T-helper 1 cell treated with Interleukin-12 subunit alpha and Interleukin-12 subunit beta and Interleukin-4 antibody, amounts not matched to agents 30 μg/mL and 1 μg/mL, for 36 hours (primary cell): ENCODE data around the gene CA10.

Experiments used
- H3K27ac Mint-ChIP-seq: one replicate; pipeline ENCODE4 v1.8.0; 2021; ENCODE audit warnings: mild to moderate bottlenecking, mixed read lengths
- H3K27me3 Mint-ChIP-seq: one replicate; pipeline ENCODE4 v1.8.0; 2021; ENCODE audit warnings: low read depth, mixed read lengths
- H3K36me3 Mint-ChIP-seq: one replicate; pipeline ENCODE4 v1.8.0; 2021; ENCODE audit warnings: low read depth, mixed read lengths
- H3K4me1 Mint-ChIP-seq: one replicate; pipeline ENCODE4 v1.8.0; 2021; ENCODE audit warnings: low read depth, mixed read lengths
- H3K4me3 Mint-ChIP-seq: one replicate; pipeline ENCODE4 v1.8.0; 2021; ENCODE audit warnings: mild to moderate bottlenecking, moderate library complexity, mixed read lengths
- H3K9me3 Mint-ChIP-seq: one replicate; pipeline ENCODE4 v1.8.0; 2021; ENCODE audit warnings: mixed read lengths

Gene CA10

GRCh38 chr17:51629232-51629631, 529.3 kb downstream of the CA10 start:
- H3K27me3 Mint-ChIP-seq, result peaks cover 4% of the 10 kb centered on the region
- no peaks in the 10 kb centered on the region for H3K4me1 Mint-ChIP-seq
- no peak overlapping the region for H3K27ac Mint-ChIP-seq
- H3K36me3 Mint-ChIP-seq, result no peaks in the 10 kb centered on the region
- H3K9me3 Mint-ChIP-seq, result no peaks in the 10 kb centered on the region
- H3K4me3 Mint-ChIP-seq, result no peak overlapping the region

GRCh38 chr17:51627779-51628178, 530.7 kb downstream of the CA10 start:
- Mint-ChIP-seq H3K4me3 (no peak overlapping the region), H3K36me3 (no peaks in the 10 kb centered on the region), H3K27me3 (peaks cover 4% of the 10 kb centered on the region), H3K27ac (no peak overlapping the region), H3K9me3 (no peaks in the 10 kb centered on the region), H3K4me1 (no peaks in the 10 kb centered on the region)

- Mint-ChIP-seq H3K4me1 (no peaks in the 10 kb centered on the region), H3K36me3 (no peaks in the 10 kb centered on the region), H3K4me3 (no peak overlapping the region), H3K27ac (no peak overlapping the region), H3K27me3 (peaks cover 11% of the 10 kb centered on the region), H3K9me3 (no peaks in the 10 kb centered on the region)
Observed at GRCh38 chr17:51618476-51618875, 540.0 kb downstream of the CA10 start.

GRCh38 chr17:51617986-51618385, 540.5 kb downstream of the CA10 start:
- no peaks in the 10 kb centered on the region for H3K4me1 Mint-ChIP-seq
- no peaks in the 10 kb centered on the region for H3K36me3 Mint-ChIP-seq
- H3K9me3 Mint-ChIP-seq, result no peaks in the 10 kb centered on the region
- peaks cover 11% of the 10 kb centered on the region for H3K27me3 Mint-ChIP-seq
- no peak overlapping the region for H3K4me3 Mint-ChIP-seq
- no peak overlapping the region for H3K27ac Mint-ChIP-seq

- Mint-ChIP-seq H3K36me3 (no peaks in the 10 kb centered on the region), H3K4me1 (no peaks in the 10 kb centered on the region), H3K4me3 (no peak overlapping the region), H3K9me3 (no peaks in the 10 kb centered on the region), H3K27ac (no peak overlapping the region), H3K27me3 (peaks cover 3% of the 10 kb centered on the region)
Observed at GRCh38 chr17:51613255-51613654, 545.3 kb downstream of the CA10 start.

- Mint-ChIP-seq H3K4me1 (no peaks in the 10 kb centered on the region), H3K27ac (no peak overlapping the region), H3K27me3 (no peaks in the 10 kb centered on the region), H3K36me3 (no peaks in the 10 kb centered on the region), H3K4me3 (no peak overlapping the region), H3K9me3 (no peaks in the 10 kb centered on the region)
Observed at GRCh38 chr17:51612692-51613091, 545.8 kb downstream of the CA10 start.

- Mint-ChIP-seq H3K4me1 (no peaks in the 10 kb centered on the region), H3K9me3 (no peaks in the 10 kb centered on the region), H3K27me3 (no peaks in the 10 kb centered on the region), H3K27ac (no peak overlapping the region), H3K36me3 (no peaks in the 10 kb centered on the region), H3K4me3 (no peak overlapping the region)
Observed at GRCh38 chr17:51611585-51611984, 546.9 kb downstream of the CA10 start.

- Mint-ChIP-seq H3K9me3 (no peaks in the 10 kb centered on the region), H3K27ac (no peak overlapping the region), H3K4me1 (no peaks in the 10 kb centered on the region), H3K27me3 (no peaks in the 10 kb centered on the region), H3K36me3 (no peaks in the 10 kb centered on the region), H3K4me3 (no peak overlapping the region)
Observed at GRCh38 chr17:51610834-51611233, 547.7 kb downstream of the CA10 start.

- Mint-ChIP-seq H3K4me1 (no peaks in the 10 kb centered on the region), H3K27me3 (no peaks in the 10 kb centered on the region), H3K27ac (no peak overlapping the region), H3K9me3 (no peaks in the 10 kb centered on the region), H3K36me3 (no peaks in the 10 kb centered on the region), H3K4me3 (no peak overlapping the region)
Observed at GRCh38 chr17:51610155-51610554, 548.4 kb downstream of the CA10 start.

GRCh38 chr17:51608251-51608933, 550.1 kb downstream of the CA10 start:
- no peak overlapping the region for H3K27ac Mint-ChIP-seq
- no peaks in the 10 kb centered on the region for H3K36me3 Mint-ChIP-seq
- H3K27me3 Mint-ChIP-seq, result no peaks in the 10 kb centered on the region
- no peaks in the 10 kb centered on the region for H3K9me3 Mint-ChIP-seq
- H3K4me1 Mint-ChIP-seq, result no peaks in the 10 kb centered on the region
- no peak overlapping the region for H3K4me3 Mint-ChIP-seq

- Mint-ChIP-seq H3K36me3 (no peaks in the 10 kb centered on the region), H3K4me3 (no peak overlapping the region), H3K27me3 (no peaks in the 10 kb centered on the region), H3K4me1 (no peaks in the 10 kb centered on the region), H3K9me3 (no peaks in the 10 kb centered on the region), H3K27ac (no peak overlapping the region)
Observed at GRCh38 chr17:51607512-51607911, 551.0 kb downstream of the CA10 start.

GRCh38 chr17:51604299-51605020, 554.1 kb downstream of the CA10 start:
- no peaks in the 10 kb centered on the region for H3K9me3 Mint-ChIP-seq
- no peaks in the 10 kb centered on the region for H3K36me3 Mint-ChIP-seq
- no peak overlapping the region for H3K4me3 Mint-ChIP-seq
- no peaks in the 10 kb centered on the region for H3K27me3 Mint-ChIP-seq
- H3K4me1 Mint-ChIP-seq, result no peaks in the 10 kb centered on the region
- H3K27ac Mint-ChIP-seq, result no peak overlapping the region

- H3K27ac Mint-ChIP-seq, result no peak overlapping the region
- H3K27me3 Mint-ChIP-seq, result no peaks in the 10 kb centered on the region
- H3K36me3 Mint-ChIP-seq, result no peaks in the 10 kb centered on the region
- H3K9me3 Mint-ChIP-seq, result no peaks in the 10 kb centered on the region
- no peaks in the 10 kb centered on the region for H3K4me1 Mint-ChIP-seq
- no peak overlapping the region for H3K4me3 Mint-ChIP-seq
Observed at GRCh38 chr17:51601622-51602261, 556.8 kb downstream of the CA10 start.

- H3K4me3 Mint-ChIP-seq, result no peak overlapping the region
- H3K27me3 Mint-ChIP-seq, result no peaks in the 10 kb centered on the region
- H3K4me1 Mint-ChIP-seq, result no peaks in the 10 kb centered on the region
- no peaks in the 10 kb centered on the region for H3K36me3 Mint-ChIP-seq
- H3K27ac Mint-ChIP-seq, result no peak overlapping the region
- no peaks in the 10 kb centered on the region for H3K9me3 Mint-ChIP-seq
Observed at GRCh38 chr17:51598824-51599223, 559.7 kb downstream of the CA10 start.

GRCh38 chr17:51597345-51597744, 561.2 kb downstream of the CA10 start:
- Mint-ChIP-seq H3K27ac (no peak overlapping the region), H3K4me1 (no peaks in the 10 kb centered on the region), H3K36me3 (no peaks in the 10 kb centered on the region), H3K4me3 (no peak overlapping the region), H3K9me3 (no peaks in the 10 kb centered on the region), H3K27me3 (no peaks in the 10 kb centered on the region)
